Measurements from ENCODE around the gene AUTS2.

DNA sequence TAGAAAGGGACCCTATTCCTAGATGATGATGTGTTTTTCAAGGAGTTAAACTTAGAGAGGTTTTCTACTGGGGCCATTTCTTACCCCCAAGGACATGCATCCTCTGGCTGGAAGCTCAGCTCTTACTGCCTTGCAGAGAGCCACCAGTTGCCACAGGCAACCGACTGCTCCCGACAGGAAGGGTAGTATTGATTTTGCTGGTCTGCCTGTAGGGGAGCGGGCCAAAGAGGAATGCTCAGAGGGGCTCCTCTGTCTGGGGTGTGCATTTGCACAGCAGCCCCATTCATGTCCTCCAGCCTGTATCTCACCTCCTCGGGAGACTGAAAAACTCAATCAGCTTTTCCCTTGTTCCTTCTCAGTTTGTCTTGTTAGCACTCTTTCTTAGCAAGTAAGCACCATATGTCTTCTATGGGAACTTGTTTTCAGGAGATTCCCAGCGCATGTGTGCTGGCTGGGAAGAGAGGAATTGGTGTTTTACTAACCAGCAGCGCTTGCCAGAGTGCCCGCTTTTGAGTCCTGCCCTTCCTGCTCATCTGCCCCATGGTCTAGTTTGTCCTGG, 794.7 kb downstream of the AUTS2 start:
- no peak for TF ChIP-seq EZH2 (IDR thresholded peaks at IDR 0.05; ENCODE audit: low read length)
- TF ChIP-seq CTCF (optimal IDR thresholded peaks at IDR 0.05 in 1 of 3, IDR thresholded peaks at IDR 0.05 in 1 of 3, conservative IDR thresholded peaks at IDR 0.05 in 1 of 3; ENCODE audit: extremely low read depth in 1 of 3, insufficient read depth in 2 of 3, low read length in 3 of 3), result no peak
